H1 (cell line): ENCODE results near the gene HEBP2. TPM values are rescaled to one million over a fixed set of nuclear protein-coding genes. Genes with fewer than 3 reads are reported as not detected.

ENCODE experiments used
- CTCF ChIA-PET: fragments of 300-600 bp; sonication (Branson Sonifier 250); formaldehyde crosslinking; loops from one replicate; lab custom pipeline; 2021; ENCODE audit not compliant: partially characterized antibody; lab: Charles Lee
- POLR2A ChIA-PET: fragments of 300-600 bp; sonication (Branson Sonifier 250); formaldehyde crosslinking; loops from one replicate; lab custom pipeline; 2021; ENCODE audit warnings: inconsistent platforms; ENCODE audit not compliant: partially characterized antibody; lab: Charles Lee
- DNase-seq, 2 experiments: peaks; one replicate each; pipeline versions ENCODE4 v3.0.0 to v3.0.0-alpha.2; 2010 to 2022; ENCODE audit warnings: low spot score in 2 of 2, low read depth in 1 of 2, mixed read lengths in 1 of 2
- FAIRE-seq: peaks from 2 replicates; lab custom pipeline; 2011; peaks lifted over from hg19 to GRCh38; lab: Jason Lieb, UNC
- H2AFZ ChIP-seq: 2 replicates; pipeline ENCODE4 v1.8.1; 2012; ENCODE audit warnings: low read length, inconsistent platforms
- H2AK5ac ChIP-seq: 2 replicates; pipeline ENCODE4 v1.6.1; 2013; ENCODE audit warnings: low read depth, low read length
- H2BK120ac ChIP-seq: replicated peaks from 2 replicates; pipeline ENCODE3; 2013; ENCODE audit warnings: low read depth, low read length, inconsistent platforms
- H2BK12ac ChIP-seq: 2 replicates; pipeline ENCODE4 v1.6.1; 2013; ENCODE audit warnings: low read depth, low read length
- H2BK15ac ChIP-seq: 2 replicates; pipeline ENCODE4 v1.6.1; 2013; ENCODE audit warnings: low read length
- H2BK20ac ChIP-seq: 2 replicates; pipeline ENCODE4 v1.6.1; 2013; ENCODE audit warnings: low read length
- H2BK5ac ChIP-seq: 2 replicates; pipeline ENCODE4 v1.6.1; 2013; ENCODE audit warnings: low read depth, low read length
- H3K14ac ChIP-seq: 2 replicates; pipeline ENCODE4 v1.6.1; 2013; ENCODE audit warnings: inconsistent platforms; ENCODE audit not compliant: insufficient read length
- H3K18ac ChIP-seq: 2 replicates; pipeline ENCODE4 v1.6.1; 2013; ENCODE audit warnings: low read length; ENCODE audit errors: extremely low read depth
- H3K23ac ChIP-seq: 2 replicates; pipeline ENCODE4 v1.6.1; 2013; ENCODE audit warnings: inconsistent platforms; ENCODE audit not compliant: insufficient read length
- H3K23me2 ChIP-seq: 2 replicates; pipeline ENCODE4 v1.6.1; 2013; ENCODE audit warnings: low read depth, low read length
- H3K27ac ChIP-seq: 2 replicates; pipeline ENCODE4 v1.6.1; 2011; ENCODE audit warnings: low read depth, low read length, inconsistent platforms
- H3K27me3 ChIP-seq, 4 experiments: replicated peaks in 1 of 4; 1 replicate in 1 of 4; 2 replicates in 3 of 4; pipeline versions ENCODE4 v1.6.1 to v1.8.1; 2011 to 2013; ENCODE audit warnings: low read length in 3 of 4, mild to moderate bottlenecking in 3 of 4, inconsistent platforms in 2 of 4, mixed read lengths in 2 of 4, moderate library complexity in 1 of 4; ENCODE audit not compliant: control insufficient read depth in 3 of 4, insufficient read depth in 3 of 4; ENCODE audit errors: extremely low read depth in 1 of 4
- H3K36me3 ChIP-seq, 4 experiments: 2 replicates each; pipeline versions ENCODE4 v1.6.1 to v1.8.1; 2011 to 2013; ENCODE audit warnings: mild to moderate bottlenecking in 4 of 4, low read length in 3 of 4, moderate library complexity in 2 of 4, control low read depth in 1 of 4, inconsistent platforms in 1 of 4; ENCODE audit not compliant: insufficient read depth in 4 of 4, control insufficient read depth in 2 of 4
- H3K4ac ChIP-seq: replicated peaks from 2 replicates; pipeline ENCODE3; 2013; ENCODE audit warnings: low read length, low read depth, mixed read lengths, inconsistent platforms; ENCODE audit not compliant: insufficient read length
- H3K4me1 ChIP-seq, 4 experiments: replicated peaks in 1 of 4; 1 replicate in 1 of 4; 2 replicates in 3 of 4; pipeline versions ENCODE4 v1.6.1 to v1.8.1; 2011 to 2013; ENCODE audit warnings: low read length in 3 of 4, inconsistent platforms in 2 of 4, mixed read lengths in 1 of 4; ENCODE audit not compliant: insufficient read depth in 4 of 4, control insufficient read depth in 3 of 4
- H3K4me2 ChIP-seq, 2 experiments: 2 replicates each; pipeline versions ENCODE4 v1.6.1 to v1.8.1; 2011 to 2013; ENCODE audit warnings: low read depth in 2 of 2, low read length in 2 of 2, control low read depth in 1 of 2, inconsistent platforms in 1 of 2, mild to moderate bottlenecking in 1 of 2; ENCODE audit not compliant: insufficient read depth in 1 of 2
- H3K4me3 ChIP-seq, 4 experiments: fragments of 200-600, 300-600 bp in 1 of 4; sonication (generic), shearing (Covaris generic), sonication (Bioruptor Twin) in 1 of 4; 2 replicates each; pipeline versions ENCODE4 v1.5.1 to v1.8.1; 2011 to 2016; ENCODE audit warnings: low read length in 4 of 4, low read depth in 3 of 4, control low read depth in 2 of 4, inconsistent platforms in 2 of 4, mild to moderate bottlenecking in 2 of 4, mixed read lengths in 1 of 4, moderate library complexity in 1 of 4; ENCODE audit not compliant: insufficient read depth in 2 of 4; ENCODE audit errors: extremely low read depth in 1 of 4
- H3K56ac ChIP-seq: replicated peaks from 2 replicates; pipeline ENCODE3; 2013; ENCODE audit warnings: low read depth, mild to moderate bottlenecking, mixed read lengths, low read length, inconsistent platforms; ENCODE audit not compliant: insufficient read length
- H3K79me1 ChIP-seq: 2 replicates; pipeline ENCODE4 v1.6.1; 2013; ENCODE audit warnings: low read depth, low read length, control low read depth
- H3K79me2 ChIP-seq, 2 experiments: 2 replicates each; pipeline versions ENCODE4 v1.6.1 to v1.8.1; 2012 to 2013; ENCODE audit warnings: low read length in 2 of 2, mild to moderate bottlenecking in 2 of 2, inconsistent platforms in 1 of 2; ENCODE audit not compliant: insufficient read depth in 2 of 2, control insufficient read depth in 1 of 2
- H3K9ac ChIP-seq, 4 experiments: replicated peaks in 1 of 4; 1 replicate in 1 of 4; 2 replicates in 3 of 4; pipeline versions ENCODE4 v1.6.1 to v1.8.1; 2011 to 2013; ENCODE audit warnings: low read depth in 3 of 4, low read length in 3 of 4, control low read depth in 2 of 4, mild to moderate bottlenecking in 2 of 4, moderate library complexity in 2 of 4, inconsistent platforms in 1 of 4; ENCODE audit errors: extremely low read depth in 1 of 4
- H3K9me3 ChIP-seq, 2 experiments: 2 replicates each; pipeline versions ENCODE4 v1.6.1 to v1.8.1; 2012 to 2013; ENCODE audit warnings: mild to moderate bottlenecking in 2 of 2, moderate library complexity in 2 of 2, control low read depth in 1 of 2, inconsistent platforms in 1 of 2, low read depth in 1 of 2, low read length in 1 of 2, mixed read lengths in 1 of 2; ENCODE audit not compliant: insufficient read depth in 2 of 2
- H4K20me1 ChIP-seq, 2 experiments: replicated peaks in 1 of 2; 2 replicates each; pipeline versions ENCODE3 to v1.8.1; 2011 to 2013; ENCODE audit warnings: inconsistent platforms in 2 of 2, low read length in 2 of 2, mild to moderate bottlenecking in 1 of 2; ENCODE audit not compliant: insufficient read depth in 2 of 2, control insufficient read depth in 1 of 2
- H4K5ac ChIP-seq: 2 replicates; pipeline ENCODE4 v1.6.1; 2013; ENCODE audit warnings: low read length, low read depth, mixed read lengths, inconsistent platforms; ENCODE audit not compliant: insufficient read length
- H4K8ac ChIP-seq: 2 replicates; pipeline ENCODE4 v1.8.0; 2013; ENCODE audit warnings: mild to moderate bottlenecking, moderate library complexity, low read length, inconsistent platforms; ENCODE audit not compliant: insufficient read depth; ENCODE audit errors: extremely low read depth
- H4K91ac ChIP-seq: replicated peaks from 2 replicates; pipeline ENCODE3; 2013; ENCODE audit warnings: low read length, mixed read lengths, inconsistent platforms; ENCODE audit not compliant: insufficient read length
- ASH2L ChIP-seq: fragments of 200-600, 300-600 bp; sonication (generic); IDR thresholded peaks from one replicate; pipeline ENCODE4 v1.7.1; 2017; ENCODE audit warnings: low read length
- BRCA1 ChIP-seq: IDR thresholded peaks from 2 replicates; pipeline ENCODE4 v1.6.1; 2012; ENCODE audit warnings: low read depth, low read length, improper control_type of control experiment
- CHD1 ChIP-seq: IDR thresholded peaks from 2 replicates; pipeline ENCODE4 v1.6.1; 2012; ENCODE audit warnings: low read depth, low read length, improper control_type of control experiment
- FOSL1 ChIP-seq: IDR thresholded peaks from 2 replicates; pipeline ENCODE4 v1.6.1; 2011; ENCODE audit warnings: mild to moderate bottlenecking, low read depth, low read length, moderate library complexity; ENCODE audit not compliant: insufficient read depth
- HDAC6 ChIP-seq: IDR thresholded peaks from one replicate; pipeline ENCODE4 v1.7.1; 2012; ENCODE audit warnings: low read depth, mild to moderate bottlenecking, inconsistent platforms, low read length, moderate library complexity
- KDM1A ChIP-seq: fragments of 200-600, 300-600 bp; sonication (generic); IDR thresholded peaks from 2 replicates; pipeline ENCODE4 v1.7.1; 2016; ENCODE audit warnings: mild to moderate bottlenecking, low read length, borderline replicate concordance
- POU5F1 ChIP-seq: IDR thresholded peaks from 2 replicates; pipeline ENCODE4 v1.6.1; 2011; ENCODE audit warnings: low read depth, mild to moderate bottlenecking, low read length, moderate library complexity
- RBBP5 ChIP-seq: IDR thresholded peaks from 2 replicates; pipeline ENCODE4 v1.7.1; 2012; ENCODE audit warnings: low read depth, mild to moderate bottlenecking, inconsistent platforms, low read length, moderate library complexity, borderline replicate concordance
- WGBS, 2 experiments: shearing (Covaris generic) in 1 of 2; methylation state at CpG; one replicate each; pipeline versions ENCODE4 v1.1.6 to v1.1.7; 2013 to 2015; ENCODE audit warnings: low lambda C conversion rate in 2 of 2, mixed read lengths in 2 of 2, inconsistent platforms in 1 of 2, low coverage in 1 of 2, missing lambda C conversion rate in 1 of 2; ENCODE audit not compliant: insufficient replicate concordance in 2 of 2, insufficient coverage in 1 of 2, insufficient read length in 1 of 2; ENCODE audit errors: extremely low coverage in 1 of 2, missing lambda C conversion rate in 1 of 2; 5-methylcytosine and 5-hydroxymethylcytosine counted together
- polyA plus RNA-seq, 7 experiments: library from polyadenylated mRNA; depleted of rRNA in 3 of 7; stranded (reverse) in 5 of 7; unstranded in 2 of 7; fragments of >200 nt in 5 of 7; fragments of 200-250 nt in 2 of 7; gene quantifications; 1 replicate in 5 of 7; 2 replicates in 1 of 7; 4 replicates in 1 of 7; pipeline versions ENCODE4 v1.2.1 to v1.2.3, GENCODE V29; 2011 to 2013; ENCODE audit warnings: missing spikeins in 2 of 7, mixed read lengths in 2 of 7
- total RNA-seq: library from RNA; stranded (reverse); fragmentation: NEBNext Ultra II Directional; extraction: Animal tissue kit (Norgen Biotek cat#: 25700); gene quantifications from 2 replicates; pipeline ENCODE4 v1.2.1, GENCODE V29; 2021
- TF ChIP-seq, protein P1 (sequence below): IDR thresholded peaks from 2 replicates; pipeline ENCODE4 v1.6.1; 2012; ENCODE audit warnings: inconsistent platforms
- TF ChIP-seq, protein P2 (sequence below): IDR thresholded peaks from 2 replicates; pipeline ENCODE4 v1.6.1; 2012; ENCODE audit warnings: low read length, inconsistent platforms
- TF ChIP-seq, protein P3 (sequence below): IDR thresholded peaks from 2 replicates; pipeline ENCODE4 v1.6.1; 2011; ENCODE audit warnings: low read length, improper control_type of control experiment

The HEBP2 gene
- total and polyA plus RNA-seq, 2 of the 8 experiments (the other 6 are each of a cell fraction or from before 2014, with no cell fraction given): 6.5 to 37.9 TPM

DNA sequence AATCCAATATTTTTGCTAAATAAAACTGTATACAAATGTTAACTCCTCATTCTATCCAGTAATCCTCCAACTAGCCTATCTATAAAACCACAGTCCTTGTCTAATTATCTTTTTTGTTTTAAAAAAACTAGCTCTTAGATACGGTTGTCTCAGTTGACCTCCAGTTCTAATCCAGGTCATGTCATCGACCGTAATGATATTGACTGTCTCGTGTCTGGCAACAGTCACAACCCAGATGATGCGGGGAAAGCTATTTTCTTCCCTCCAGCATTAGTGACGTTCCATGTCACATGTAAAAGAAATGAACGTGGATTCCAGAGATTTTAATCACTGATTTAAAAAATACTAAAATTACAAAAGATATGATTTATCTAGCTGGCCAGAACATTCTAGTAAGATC is 35.5 kb downstream of the HEBP2 start:
- H3K9me3 ChIP-seq: no peaks in the 10 kb centered on the region
- H4K20me1 ChIP-seq: peaks cover 0 to 1% of the 10 kb centered on the region in 2 experiments
- POLR2A ChIA-PET: no interaction called here
- no peaks in the 10 kb centered on the region for H3K4me1 ChIP-seq
- H3K4me2 ChIP-seq: no peak overlapping the region
- H3K18ac ChIP-seq: no peak overlapping the region
- H2BK15ac ChIP-seq: no peak overlapping the region
- no peak overlapping the region for H3K56ac ChIP-seq
- WGBS, 2 experiments: 89% methylated on average over 7 of the region's 7 CpGs; no CpG with 5 or more reads in 1 of the 2 experiments
- DNase-seq: no peak
- H3K4ac ChIP-seq: no peak overlapping the region
- H3K36me3 ChIP-seq: peaks cover 0 to 15% (median 2%) of the 10 kb centered on the region in 4 experiments; a peak in 5 of 8 replicates
- H2BK20ac ChIP-seq: no peak overlapping the region
- no peak overlapping the region for H3K4me3 ChIP-seq
- H3K23me2 ChIP-seq: no peaks in the 10 kb centered on the region
- no peak overlapping the region for H2BK5ac ChIP-seq
- no peak overlapping the region for H3K27ac ChIP-seq
- no peak for FAIRE-seq
- H4K8ac ChIP-seq: no peak overlapping the region
- H3K79me2 ChIP-seq: no peaks in the 10 kb centered on the region
- no peak overlapping the region for H2AK5ac ChIP-seq
- H2BK12ac ChIP-seq: no peak overlapping the region
- H2AFZ ChIP-seq: no peak overlapping the region
- no peak overlapping the region for H2BK120ac ChIP-seq
- H3K79me1 ChIP-seq: no peaks in the 10 kb centered on the region
- H3K9ac ChIP-seq: no peak overlapping the region
- H4K5ac ChIP-seq: no peak overlapping the region
- H3K27me3 ChIP-seq: no peaks in the 10 kb centered on the region
- no peak overlapping the region for H4K91ac ChIP-seq
- H3K23ac ChIP-seq: no peak overlapping the region
- H3K14ac ChIP-seq: no peak overlapping the region
- CTCF ChIA-PET: interaction anchor here (0.6 to 3.9 kb wide), 6 partner anchors 8 to 324 kb away, joined by 3 to 31 read pairs (median 6); no protein-coding TSS in a partner anchor
- TF ChIP-seq BRCA1 (no peak), KDM1A (no peak), POU5F1 (no peak), CHD1 (no peak), RBBP5 (no peak), FOSL1 (no peak), HDAC6 (no peak), ASH2L (no peak)
- TF ChIP-seq, protein P1, sequence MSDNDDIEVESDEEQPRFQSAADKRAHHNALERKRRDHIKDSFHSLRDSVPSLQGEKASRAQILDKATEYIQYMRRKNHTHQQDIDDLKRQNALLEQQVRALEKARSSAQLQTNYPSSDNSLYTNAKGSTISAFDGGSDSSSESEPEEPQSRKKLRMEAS: no peak
- TF ChIP-seq, protein P2, sequence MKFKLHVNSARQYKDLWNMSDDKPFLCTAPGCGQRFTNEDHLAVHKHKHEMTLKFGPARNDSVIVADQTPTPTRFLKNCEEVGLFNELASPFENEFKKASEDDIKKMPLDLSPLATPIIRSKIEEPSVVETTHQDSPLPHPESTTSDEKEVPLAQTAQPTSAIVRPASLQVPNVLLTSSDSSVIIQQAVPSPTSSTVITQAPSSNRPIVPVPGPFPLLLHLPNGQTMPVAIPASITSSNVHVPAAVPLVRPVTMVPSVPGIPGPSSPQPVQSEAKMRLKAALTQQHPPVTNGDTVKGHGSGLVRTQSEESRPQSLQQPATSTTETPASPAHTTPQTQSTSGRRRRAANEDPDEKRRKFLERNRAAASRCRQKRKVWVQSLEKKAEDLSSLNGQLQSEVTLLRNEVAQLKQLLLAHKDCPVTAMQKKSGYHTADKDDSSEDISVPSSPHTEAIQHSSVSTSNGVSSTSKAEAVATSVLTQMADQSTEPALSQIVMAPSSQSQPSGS: no peak
- TF ChIP-seq, protein P3, sequence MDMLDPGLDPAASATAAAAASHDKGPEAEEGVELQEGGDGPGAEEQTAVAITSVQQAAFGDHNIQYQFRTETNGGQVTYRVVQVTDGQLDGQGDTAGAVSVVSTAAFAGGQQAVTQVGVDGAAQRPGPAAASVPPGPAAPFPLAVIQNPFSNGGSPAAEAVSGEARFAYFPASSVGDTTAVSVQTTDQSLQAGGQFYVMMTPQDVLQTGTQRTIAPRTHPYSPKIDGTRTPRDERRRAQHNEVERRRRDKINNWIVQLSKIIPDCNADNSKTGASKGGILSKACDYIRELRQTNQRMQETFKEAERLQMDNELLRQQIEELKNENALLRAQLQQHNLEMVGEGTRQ: no peak
